Lung microvascular endothelial cell (primary cell): ENCODE data around the gene RAB3B. TPM values are rescaled to one million over a fixed set of nuclear protein-coding genes. Genes with fewer than 3 reads are reported as not detected.
"Not testable (repeated sequence)": the region's sequence is repeated elsewhere in the genome, so short reads cannot be mapped to it uniquely, and the experiment has no call there.

ENCODE experiments used
- DNase-seq, 2 donors: peaks; one replicate each; pipeline versions ENCODE4 v3.0.0 to v3.0.0-alpha.2; 2010; ENCODE audit warnings: low read depth in 2 of 2
- total RNA-seq: library from RNA; depleted of rRNA; stranded (reverse); fragments of >200 nt; gene quantifications from 2 replicates; pipeline ENCODE4 v1.2.1, GENCODE V29; 2014

Gene RAB3B
- total RNA-seq, 1 donor from 2014 or later: 1.2 TPM

- DNase-seq: peak in 1 of 2 donors; percentile 58
These were observed 70.4 kb downstream of the RAB3B start for GRCh38 chr1:51920130-51920529.

GRCh38 chr1:51919684-51920083 lies 70.8 kb downstream of the RAB3B start:
- no peak for DNase-seq

- DNase-seq: peak in 1 of 2 donors; percentile 33
These were observed 73.7 kb downstream of the RAB3B start for GRCh38 chr1:51916587-51917405.

- DNase-seq: no peak
These were observed 74.5 kb downstream of the RAB3B start for GRCh38 chr1:51915951-51916350.

- no peak for DNase-seq
These were observed 77.6 kb downstream of the RAB3B start for GRCh38 chr1:51912881-51913280.

GRCh38 chr1:51910221-51911000 lies 80.1 kb downstream of the RAB3B start:
- no peak for DNase-seq

GRCh38 chr1:51908499-51908898 lies 82.0 kb downstream of the RAB3B start:
- DNase-seq: no peak

GRCh38 chr1:51907079-51907702 lies 83.3 kb downstream of the RAB3B start:
- DNase-seq: no peak

- DNase-seq: peak in 1 of 2 donors; percentile 29
These were observed 84.0 kb downstream of the RAB3B start for GRCh38 chr1:51906306-51907078.

- no peak for DNase-seq
These were observed 88.0 kb downstream of the RAB3B start for GRCh38 chr1:51902456-51902855.

GRCh38 chr1:51901151-51901550 lies 89.3 kb downstream of the RAB3B start:
- no peak for DNase-seq

- DNase-seq: no peak
These were observed 91.5 kb downstream of the RAB3B start for GRCh38 chr1:51899022-51899421.

GRCh38 chr1:51898090-51898734 lies 92.3 kb downstream of the RAB3B start:
- peak in 1 of 2 donors; percentile 56 for DNase-seq

- peak; percentile 71 to 84 for DNase-seq
These were observed 92.8 kb downstream of the RAB3B start for GRCh38 chr1:51897699-51898031.

- not testable (repeated sequence) for DNase-seq
These were observed 95.8 kb downstream of the RAB3B start for GRCh38 chr1:51894748-51895147.

GRCh38 chr1:51878616-51879336 lies 111.7 kb downstream of the RAB3B start, which contains the start of gene NRDC:
NRDC (minus strand) TSS chr1:51878727; CDS start chr1:51878615, 112 bp downstream.
- peak; percentile 100 for DNase-seq

GRCh38 chr1:51878308-51878615 lies 112.2 kb downstream of the RAB3B start:
- DNase-seq: no peak

- DNase-seq: peak; percentile 5 to 57
These were observed 112.8 kb downstream of the RAB3B start for GRCh38 chr1:51877434-51878307.

- DNase-seq: no peak
These were observed 114.7 kb downstream of the RAB3B start for GRCh38 chr1:51875836-51876235.
